H9 (cell line): ENCODE results near the gene SPRED2. TPM values are rescaled to one million over a fixed set of nuclear protein-coding genes. Genes with fewer than 3 reads are reported as not detected.

Experiments
- DNase-seq: peaks from one replicate; pipeline ENCODE4 v3.0.0-alpha.2; 2017
- H2AFZ ChIP-seq: one replicate; pipeline ENCODE4 v1.6.1; 2013; ENCODE audit warnings: mild to moderate bottlenecking, low read length, control low read depth, moderate library complexity
- H2AK5ac ChIP-seq: 2 replicates; pipeline ENCODE4 v1.6.1; 2013; ENCODE audit warnings: low read length, control low read depth, mixed read lengths; ENCODE audit not compliant: insufficient read length
- H2BK120ac ChIP-seq: one replicate; pipeline ENCODE4 v1.6.1; 2013; ENCODE audit warnings: low read depth, mild to moderate bottlenecking, low read length, control low read depth, inconsistent platforms; ENCODE audit not compliant: poor library complexity, severe bottlenecking
- H2BK12ac ChIP-seq: 2 replicates; pipeline ENCODE4 v1.6.1; 2013; ENCODE audit warnings: low read length, control low read depth, mixed read lengths, low read depth; ENCODE audit not compliant: insufficient read length
- H2BK15ac ChIP-seq: 2 replicates; pipeline ENCODE4 v1.6.1; 2013; ENCODE audit warnings: low read depth, low read length, control low read depth
- H2BK20ac ChIP-seq: one replicate; pipeline ENCODE4 v1.6.1; 2013; ENCODE audit warnings: low read depth, mild to moderate bottlenecking, low read length, control low read depth, inconsistent platforms; ENCODE audit not compliant: poor library complexity, severe bottlenecking
- H2BK5ac ChIP-seq: 2 replicates; pipeline ENCODE4 v1.6.1; 2013; ENCODE audit warnings: low read length, control low read depth, mixed read lengths; ENCODE audit not compliant: insufficient read length
- H3K14ac ChIP-seq: 2 replicates; pipeline ENCODE4 v1.6.1; 2013; ENCODE audit warnings: low read length, control low read depth; ENCODE audit not compliant: insufficient read depth
- H3K18ac ChIP-seq: 2 replicates; pipeline ENCODE4 v1.6.1; 2013; ENCODE audit warnings: low read depth, mild to moderate bottlenecking, mixed read lengths, low read length, control low read depth; ENCODE audit not compliant: insufficient read length
- H3K23ac ChIP-seq: 2 replicates; pipeline ENCODE4 v1.6.1; 2013; ENCODE audit warnings: low read length, control low read depth, mixed read lengths, low read depth; ENCODE audit not compliant: insufficient read length
- H3K23me2 ChIP-seq: 2 replicates; pipeline ENCODE4 v1.6.1; 2013; ENCODE audit warnings: low read depth, mild to moderate bottlenecking, mixed read lengths, low read length, control low read depth; ENCODE audit not compliant: insufficient read length, poor library complexity, severe bottlenecking
- H3K27ac ChIP-seq: 2 replicates; pipeline ENCODE4 v1.5.1; 2013; ENCODE audit warnings: low read length, control low read depth, mixed read lengths, low read depth; ENCODE audit not compliant: insufficient read length
- H3K27me3 ChIP-seq: 2 replicates; pipeline ENCODE4 v1.6.1; 2013; ENCODE audit warnings: low read length, control low read depth, inconsistent platforms; ENCODE audit not compliant: insufficient read depth
- H3K4ac ChIP-seq: 2 replicates; pipeline ENCODE4 v1.6.1; 2013; ENCODE audit warnings: low read depth, mild to moderate bottlenecking, control low read depth, inconsistent platforms, low read length, moderate library complexity
- H3K4me1 ChIP-seq: 2 replicates; pipeline ENCODE4 v1.6.1; 2013; ENCODE audit warnings: low read length, control low read depth, inconsistent platforms; ENCODE audit not compliant: insufficient read depth
- H3K4me2 ChIP-seq: 2 replicates; pipeline ENCODE4 v1.6.1; 2013; ENCODE audit warnings: low read length, control low read depth, mixed read lengths; ENCODE audit not compliant: insufficient read length, insufficient read depth
- H3K56ac ChIP-seq: 2 replicates; pipeline ENCODE4 v1.6.1; 2013; ENCODE audit warnings: low read depth, mild to moderate bottlenecking, mixed read lengths, low read length, control low read depth; ENCODE audit not compliant: insufficient read length
- H3K79me1 ChIP-seq: 2 replicates; pipeline ENCODE4 v1.6.1; 2013; ENCODE audit warnings: low read depth, mild to moderate bottlenecking, moderate library complexity, low read length, control low read depth, inconsistent platforms; ENCODE audit not compliant: insufficient read depth, poor library complexity, severe bottlenecking
- H3K79me2 ChIP-seq: 2 replicates; pipeline ENCODE4 v1.6.1; 2013; ENCODE audit warnings: low read length, control low read depth, inconsistent platforms; ENCODE audit not compliant: insufficient read depth
- H3K9ac ChIP-seq: 2 replicates; pipeline ENCODE4 v1.6.1; 2013; ENCODE audit warnings: low read length, control low read depth, mixed read lengths; ENCODE audit not compliant: insufficient read length; ENCODE audit errors: extremely low read depth
- H3K9me3 ChIP-seq: one replicate; pipeline ENCODE4 v1.6.1; 2013; ENCODE audit warnings: low read depth, low read length, inconsistent platforms; ENCODE audit not compliant: control insufficient read depth
- H3T11ph ChIP-seq: one replicate; pipeline ENCODE4 v1.6.1; 2013; ENCODE audit warnings: mild to moderate bottlenecking, low read length, control low read depth, inconsistent platforms
- H4K20me1 ChIP-seq: one replicate; pipeline ENCODE4 v1.6.1; 2013; ENCODE audit not compliant: control insufficient read depth, insufficient read length, insufficient read depth
- H4K5ac ChIP-seq: 2 replicates; pipeline ENCODE4 v1.6.1; 2013; ENCODE audit warnings: low read depth, mild to moderate bottlenecking, mixed read lengths, low read length, control low read depth; ENCODE audit not compliant: insufficient read length
- H4K8ac ChIP-seq: replicated peaks from 2 replicates; pipeline ENCODE4 v1.6.1; 2013; ENCODE audit warnings: low read length, control low read depth, mixed read lengths, low read depth; ENCODE audit not compliant: insufficient read length
- H4K91ac ChIP-seq: 2 replicates; pipeline ENCODE4 v1.6.1; 2013; ENCODE audit warnings: low read depth, mild to moderate bottlenecking, moderate library complexity, mixed read lengths, low read length, control low read depth; ENCODE audit not compliant: insufficient read length
- H3K27ac Mint-ChIP-seq, 3 experiments: 2 replicates in 2 of 3; 3 replicates in 1 of 3; pipeline ENCODE4 v1.8.0; 2020 to 2021; ENCODE audit warnings: mixed read lengths in 3 of 3, mild to moderate bottlenecking in 1 of 3, moderate library complexity in 1 of 3
- H3K27me3 Mint-ChIP-seq: 2 replicates; pipeline ENCODE4 v1.8.0; 2021; ENCODE audit warnings: low read depth, mild to moderate bottlenecking, moderate library complexity, mixed read lengths
- H3K36me3 Mint-ChIP-seq, 3 experiments: 2 replicates in 2 of 3; 3 replicates in 1 of 3; pipeline ENCODE4 v1.8.0; 2020 to 2021; ENCODE audit warnings: low read depth in 3 of 3, mixed read lengths in 3 of 3; ENCODE audit not compliant: insufficient read depth in 1 of 3
- H3K4me1 Mint-ChIP-seq, 2 experiments: 2 replicates each; pipeline ENCODE4 v1.8.0; 2020; ENCODE audit warnings: mixed read lengths in 2 of 2
- H3K4me3 Mint-ChIP-seq, 2 experiments: 2 replicates in 1 of 2; 3 replicates in 1 of 2; pipeline ENCODE4 v1.8.0; 2020 to 2021; ENCODE audit warnings: mild to moderate bottlenecking in 2 of 2, mixed read lengths in 2 of 2, moderate library complexity in 1 of 2
- H3K9me3 Mint-ChIP-seq, 2 experiments: 2 replicates in 1 of 2; 3 replicates in 1 of 2; pipeline ENCODE4 v1.8.0; 2020; ENCODE audit warnings: mild to moderate bottlenecking in 2 of 2, mixed read lengths in 2 of 2, moderate library complexity in 1 of 2
- WGBS: extraction: QIAGEN DNeasy Blood & Tissue Kit; methylation state at CpG from one replicate; pipeline ENCODE4 v1.1.7; 2013; ENCODE audit warnings: missing lambda C conversion rate, low lambda C conversion rate, mixed read lengths; ENCODE audit not compliant: insufficient read length; ENCODE audit errors: extremely low coverage; 5-methylcytosine and 5-hydroxymethylcytosine counted together
- total RNA-seq: library from RNA; stranded (reverse); gene quantifications from 2 replicates; pipeline ENCODE4 v1.2.1, GENCODE V29; 2021
- TF ChIP-seq, protein P1 (sequence below): fragments of 200-600 bp; sonication (generic); conservative IDR thresholded peaks from 3 replicates; pipeline ENCODE4 v1.8.0; 2021; ENCODE audit warnings: antibody characterized with exemption, mild to moderate bottlenecking

Gene SPRED2
- total RNA-seq, 1 experiment from 2014 or later, result 23.5 TPM

DNA sequence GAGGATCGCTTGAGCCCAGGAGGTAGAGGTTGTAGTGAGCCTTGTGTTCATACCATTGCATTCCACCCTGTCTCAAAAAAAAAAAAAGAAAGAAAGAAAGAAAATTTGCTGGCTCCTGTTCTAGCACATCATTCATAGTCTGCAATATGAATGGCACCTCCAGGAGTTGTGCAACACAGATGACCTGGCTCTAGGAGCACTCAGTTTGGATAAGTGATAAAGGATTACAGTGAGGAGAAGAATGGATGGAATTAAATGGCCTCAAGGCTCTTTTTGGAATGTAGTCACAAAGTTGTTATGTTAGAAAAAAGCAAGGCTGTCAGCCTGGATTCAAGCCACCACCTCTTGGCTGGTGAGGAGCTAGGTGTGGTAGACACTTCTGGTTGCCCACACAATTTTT is 21.5 kb upstream of the SPRED2 start:
- Histone ChIP-seq H3K4me2 (no peak overlapping the region), H3K4ac (no peak overlapping the region), H3K23me2 (no peaks in the 10 kb centered on the region), H3K27me3 (no peaks in the 10 kb centered on the region), H2BK12ac (no peak overlapping the region), H2AFZ (no peak overlapping the region), H2AK5ac (no peak overlapping the region), H3K14ac (no peak overlapping the region), H3K18ac (no peak overlapping the region), H3K79me1 (no peaks in the 10 kb centered on the region), H3K9ac (no peak overlapping the region), H4K5ac (no peak overlapping the region), H2BK15ac (no peak overlapping the region), H3T11ph (no peak overlapping the region), H3K79me2 (no peaks in the 10 kb centered on the region), H3K9me3 (no peaks in the 10 kb centered on the region), H2BK5ac (no peak overlapping the region), H2BK20ac (no peak overlapping the region), H3K56ac (no peak overlapping the region), H4K20me1 (no peaks in the 10 kb centered on the region), H3K23ac (no peak overlapping the region), H3K27ac (no peak overlapping the region), H4K91ac (no peak overlapping the region), H2BK120ac (no peak overlapping the region), H4K8ac (no peak overlapping the region), H3K4me1 (no peaks in the 10 kb centered on the region)
- Mint-ChIP-seq H3K36me3 (no peaks in the 10 kb centered on the region), H3K4me1 (peaks cover 6 to 7% of the 10 kb centered on the region in 2 experiments), H3K4me3 (no peak overlapping the region), H3K27me3 (peaks cover 67% of the 10 kb centered on the region), H3K9me3 (no peaks in the 10 kb centered on the region), H3K27ac (no peak overlapping the region)
- WGBS, result no CpG with 5 or more reads among the region's 1 CpG
- no peak for DNase-seq
- TF ChIP-seq, protein P1, sequence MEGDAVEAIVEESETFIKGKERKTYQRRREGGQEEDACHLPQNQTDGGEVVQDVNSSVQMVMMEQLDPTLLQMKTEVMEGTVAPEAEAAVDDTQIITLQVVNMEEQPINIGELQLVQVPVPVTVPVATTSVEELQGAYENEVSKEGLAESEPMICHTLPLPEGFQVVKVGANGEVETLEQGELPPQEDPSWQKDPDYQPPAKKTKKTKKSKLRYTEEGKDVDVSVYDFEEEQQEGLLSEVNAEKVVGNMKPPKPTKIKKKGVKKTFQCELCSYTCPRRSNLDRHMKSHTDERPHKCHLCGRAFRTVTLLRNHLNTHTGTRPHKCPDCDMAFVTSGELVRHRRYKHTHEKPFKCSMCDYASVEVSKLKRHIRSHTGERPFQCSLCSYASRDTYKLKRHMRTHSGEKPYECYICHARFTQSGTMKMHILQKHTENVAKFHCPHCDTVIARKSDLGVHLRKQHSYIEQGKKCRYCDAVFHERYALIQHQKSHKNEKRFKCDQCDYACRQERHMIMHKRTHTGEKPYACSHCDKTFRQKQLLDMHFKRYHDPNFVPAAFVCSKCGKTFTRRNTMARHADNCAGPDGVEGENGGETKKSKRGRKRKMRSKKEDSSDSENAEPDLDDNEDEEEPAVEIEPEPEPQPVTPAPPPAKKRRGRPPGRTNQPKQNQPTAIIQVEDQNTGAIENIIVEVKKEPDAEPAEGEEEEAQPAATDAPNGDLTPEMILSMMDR, result no peak
